ENCODE data around the gene PIGN. TPM values are rescaled to one million over a fixed set of nuclear protein-coding genes. Genes with fewer than 3 reads are reported as not detected.

Gene PIGN
- total and polyA plus RNA-seq, 2 donors (not counting 3 experiments of a cell fraction or from before 2014, with no cell fraction given): 13.7 to 26.1 TPM

- CTCF ChIA-PET: no interaction called here
- intact Hi-C loops (cut with micrococcal nuclease): no loop called here
- Histone ChIP-seq H3K4me2 (ENCODE audit: insufficient read depth, low read length) (no peak overlapping the region), H3K4me1 (ENCODE audit: control insufficient read depth, extremely low read depth, insufficient read depth, low read length) (no peaks in the 10 kb centered on the region), H3K9ac (replicated peaks; ENCODE audit: extremely low read depth, insufficient read depth, low read length) (no peak overlapping the region), H3K4me3 (replicated peaks in 1 of 3; ENCODE audit: insufficient read depth in 1 of 3, low read depth in 1 of 3, low read length in 3 of 3) (no peak overlapping the region), H3K79me2 (ENCODE audit: control insufficient read depth, insufficient read depth, low read length) (peaks cover 33% of the 10 kb centered on the region), H3K9me3 (replicated peaks; ENCODE audit: control insufficient read depth, insufficient read depth, low read length) (no peaks in the 10 kb centered on the region), H3K9me1 (replicated peaks; ENCODE audit: control insufficient read depth, extremely low read depth, insufficient read depth, low read length) (peaks cover 3% of the 10 kb centered on the region), H3K36me3 (ENCODE audit: control insufficient read depth in 2 of 2, extremely low read depth in 1 of 2, insufficient read depth in 2 of 2, low read length in 2 of 2) (peaks cover 0 to 2% of the 10 kb centered on the region in 2 experiments), H4K20me1 (replicated peaks; ENCODE audit: control insufficient read depth, extremely low read depth, insufficient read depth, low read length) (no peaks in the 10 kb centered on the region), H3K27me3 (ENCODE audit: control insufficient read depth in 2 of 2, insufficient read depth in 2 of 2, low read length in 2 of 2) (no peaks in the 10 kb centered on the region), H3K27ac (ENCODE audit: insufficient read depth, low read depth, low read length) (no peak overlapping the region), H2AFZ (ENCODE audit: low read depth, low read length) (no peak overlapping the region)
- no peak for TF ChIP-seq EZH2 (IDR thresholded peaks at IDR 0.05; ENCODE audit: borderline replicate concordance, low read depth, low read length, severe bottlenecking)
- TF ChIP-seq, protein P1, sequence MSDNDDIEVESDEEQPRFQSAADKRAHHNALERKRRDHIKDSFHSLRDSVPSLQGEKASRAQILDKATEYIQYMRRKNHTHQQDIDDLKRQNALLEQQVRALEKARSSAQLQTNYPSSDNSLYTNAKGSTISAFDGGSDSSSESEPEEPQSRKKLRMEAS (IDR thresholded peaks at IDR 0.05; ENCODE audit: insufficient read depth, insufficient read length): no peak
- TF ChIP-seq GATA2 (IDR thresholded peaks at IDR 0.05; ENCODE audit: insufficient read depth, insufficient read length, low read depth, low read length): no peak
- TF ChIP-seq POLR2A (IDR thresholded peaks at IDR 0.05; ENCODE audit: low read depth, low read length): no peak
- no peak for TF ChIP-seq CTCF (IDR thresholded peaks at IDR 0.05; ENCODE audit: extremely low read depth in 1 of 2, insufficient read depth in 1 of 2, low read depth in 1 of 2, low read length in 2 of 2)
- TF ChIP-seq POLR2AphosphoS5 (IDR thresholded peaks at IDR 0.05; ENCODE audit: insufficient read depth, low read depth, low read length): no peak
- TF ChIP-seq FOS (IDR thresholded peaks at IDR 0.05; ENCODE audit: borderline replicate concordance, insufficient read depth, low read length): no peak
- no peak for TF ChIP-seq JUN (IDR thresholded peaks at IDR 0.05; ENCODE audit: borderline replicate concordance, insufficient read depth, insufficient read length, low read depth)
- no peak for TF ChIP-seq MYC (IDR thresholded peaks at IDR 0.05; ENCODE audit: low read depth, low read length)
- DNase-seq (ENCODE audit: low read depth, low spot score) (no peak), FAIRE-seq (no peak)
- dilution Hi-C loops (cut with MboI; ENCODE audit: extremely low pct_ligation_motif_present, low sequenced_read_pairs): no loop called here
- BruUV-seq (replicated peaks): no TSS peak
- POLR2A ChIA-PET: no interaction called here
These were observed 24.5 kb upstream of the PIGN start for GRCh38 chr18:62211325-62211828.

All from endothelial cell of umbilical vein (primary cell).